Stomach (tissue), 9 donors: Measurements from ENCODE around the gene STK38. TPM values are rescaled to one million over a fixed set of nuclear protein-coding genes. Genes with fewer than 3 reads are reported as not detected.
A peak's percentile ranks its signal among the peaks of the same experiment; 100 is the strongest.

Experiments used
- DNase-seq, 2 donors: peaks; one replicate each; pipeline versions ENCODE4 v3.0.0 to v3.0.0-alpha.2; 2013 to 2019
- H3K27ac ChIP-seq, 5 donors: fragments of 200-600 bp in 4 of 5; sonication (generic) in 4 of 5; one replicate each; pipeline ENCODE4 v1.5.1; 2013 to 2019; ENCODE audit warnings: mild to moderate bottlenecking in 1 of 5, moderate library complexity in 1 of 5
- H3K27me3 ChIP-seq, 3 donors: fragments of 200-600 bp; sonication (generic); one replicate each; pipeline ENCODE4 v1.5.1; 2017 to 2019; ENCODE audit warnings: mixed run types in 1 of 3
- H3K36me3 ChIP-seq, 4 donors: fragments of 200-600 bp; sonication (generic); 1 replicate in 3 of 4; 2 replicates in 1 of 4; pipeline ENCODE4 v1.5.1; 2016 to 2019
- H3K4me1 ChIP-seq, 4 donors: fragments of 200-600 bp; sonication (generic); one replicate each; pipeline ENCODE4 v1.5.1; 2016 to 2019
- H3K4me3 ChIP-seq, 4 donors: fragments of 200-600 bp; sonication (generic) in 3 of 4; one replicate each; pipeline ENCODE4 v1.5.1; 2016 to 2019; ENCODE audit warnings: mild to moderate bottlenecking in 1 of 4
- H3K9me3 ChIP-seq, 4 donors: fragments of 200-600 bp; sonication (generic); one replicate each; pipeline ENCODE4 v1.5.1; 2016 to 2019
- EP300 ChIP-seq: sonication (generic); formaldehyde crosslinking; IDR thresholded peaks from one replicate; pipeline ENCODE4 v1.6.1; 2017; ENCODE audit warnings: antibody characterized with exemption
- POLR2A ChIP-seq, 4 donors: fragments of 450-650 bp; IDR thresholded peaks; one replicate each; pipeline ENCODE4 v1.6.1; 2016; ENCODE audit warnings: antibody characterized with exemption in 4 of 4, control low read depth in 2 of 4, mild to moderate bottlenecking in 1 of 4, moderate library complexity in 1 of 4
- POLR2AphosphoS5 ChIP-seq, 3 donors: sonication (generic); formaldehyde crosslinking; IDR thresholded peaks; one replicate each; pipeline ENCODE4 v1.6.1; 2016; ENCODE audit warnings: antibody characterized with exemption in 3 of 3
- WGBS, 5 donors: extraction: QIAGEN DNeasy Blood & Tissue Kit in 3 of 5; methylation state at CpG; one replicate each; pipeline versions ENCODE4 v1.1.5 to v1.1.7; 2013 to 2018; 5-methylcytosine and 5-hydroxymethylcytosine counted together
- intact Hi-C: fragments of 100-400 bp; cut with DNase I; formaldehyde crosslinking; loops from one replicate; pipeline ENCODE4 v1.15.1; 2023; ENCODE audit warnings: low total_unique reads
- polyA plus RNA-seq, 3 donors: library from polyadenylated mRNA; stranded (reverse); fragments of 200-250 nt; gene quantifications; one replicate each; pipeline ENCODE4 v1.2.3, GENCODE V29; 2013
- total RNA-seq, 5 donors: library from RNA; depleted of rRNA; stranded (reverse); fragments of >200 nt; gene quantifications; one replicate each; pipeline versions ENCODE4 v1.1.0 to v1.2.3, GENCODE V29; 2014 to 2016
- TF ChIP-seq, protein P1 (sequence below), 7 experiments: fragments of 450-650 bp in 4 of 7; fragments of 200-600 bp in 3 of 7; sonication (generic) in 3 of 7; IDR thresholded peaks; one replicate each; pipeline ENCODE4 v1.5.1; 2016 to 2019; ENCODE audit warnings: antibody characterized with exemption in 7 of 7, control low read depth in 2 of 7, mild to moderate bottlenecking in 1 of 7
- donor health status: healthy with polysubstance abuse.
- donor health status: Bipolar disorder and iron deficiency.
- donor health status: healthy.

The STK38 gene
- total and polyA plus RNA-seq, 8 donors: 14.1 to 63.7 (median 24.0) TPM

- no peaks in the 10 kb centered on the region for H3K4me1 ChIP-seq
Observed at GRCh38 chr6:36506611-36507010, 40.7 kb downstream of the STK38 start.

DNA sequence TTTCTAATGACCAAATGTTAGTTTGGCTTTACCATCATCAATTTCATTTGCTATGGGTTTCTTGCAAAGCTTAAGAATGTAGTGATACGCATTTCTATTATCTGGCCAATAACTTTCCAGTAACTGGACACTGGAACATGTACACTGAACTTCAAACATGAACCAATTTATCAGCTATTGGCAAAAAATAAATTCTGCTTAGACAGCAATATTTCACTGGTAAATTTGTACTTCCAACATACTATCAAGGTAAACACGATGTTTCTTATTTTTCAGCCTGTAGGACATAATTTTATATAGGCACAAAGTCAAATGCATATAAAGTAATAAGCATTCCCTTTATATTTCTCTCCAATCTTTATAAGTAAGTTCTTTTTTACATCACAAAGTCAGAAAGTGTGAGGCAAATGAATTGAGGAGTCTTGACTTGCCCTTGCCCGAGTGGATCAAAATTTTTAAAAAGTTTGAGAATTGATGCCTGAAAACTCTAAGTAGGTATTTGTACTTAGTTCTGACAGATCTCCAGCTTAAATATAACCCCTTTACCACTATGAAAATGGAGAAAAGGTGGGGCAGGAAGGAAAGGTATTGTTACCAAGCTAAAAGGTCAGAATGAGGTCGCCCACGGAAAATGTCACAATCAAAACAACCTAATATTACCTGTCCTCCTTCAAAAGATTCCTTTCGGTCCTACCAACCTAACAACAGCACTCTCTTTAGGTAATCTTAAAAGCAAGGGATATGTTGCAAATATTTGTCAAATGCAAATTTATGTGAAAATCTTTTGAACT is 41.3 kb downstream of the STK38 start:
- 70 to 84% (median 74%) methylated on average over 6 of the region's 6 CpGs for WGBS, 5 donors
- Histone ChIP-seq H3K4me3 (no peak overlapping the region), H3K27ac (no peak overlapping the region), H3K36me3 (peaks cover 23 to 73% (median 59%) of the 10 kb centered on the region in 4 donors), H3K4me1 (no peaks in the 10 kb centered on the region), H3K9me3 (no peaks in the 10 kb centered on the region), H3K27me3 (no peaks in the 10 kb centered on the region)
- DNase-seq: peak in 1 of 2 donors; percentile 20
- intact Hi-C loops: no loop called here
- TF ChIP-seq, protein P1, sequence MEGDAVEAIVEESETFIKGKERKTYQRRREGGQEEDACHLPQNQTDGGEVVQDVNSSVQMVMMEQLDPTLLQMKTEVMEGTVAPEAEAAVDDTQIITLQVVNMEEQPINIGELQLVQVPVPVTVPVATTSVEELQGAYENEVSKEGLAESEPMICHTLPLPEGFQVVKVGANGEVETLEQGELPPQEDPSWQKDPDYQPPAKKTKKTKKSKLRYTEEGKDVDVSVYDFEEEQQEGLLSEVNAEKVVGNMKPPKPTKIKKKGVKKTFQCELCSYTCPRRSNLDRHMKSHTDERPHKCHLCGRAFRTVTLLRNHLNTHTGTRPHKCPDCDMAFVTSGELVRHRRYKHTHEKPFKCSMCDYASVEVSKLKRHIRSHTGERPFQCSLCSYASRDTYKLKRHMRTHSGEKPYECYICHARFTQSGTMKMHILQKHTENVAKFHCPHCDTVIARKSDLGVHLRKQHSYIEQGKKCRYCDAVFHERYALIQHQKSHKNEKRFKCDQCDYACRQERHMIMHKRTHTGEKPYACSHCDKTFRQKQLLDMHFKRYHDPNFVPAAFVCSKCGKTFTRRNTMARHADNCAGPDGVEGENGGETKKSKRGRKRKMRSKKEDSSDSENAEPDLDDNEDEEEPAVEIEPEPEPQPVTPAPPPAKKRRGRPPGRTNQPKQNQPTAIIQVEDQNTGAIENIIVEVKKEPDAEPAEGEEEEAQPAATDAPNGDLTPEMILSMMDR (IDR thresholded peaks at IDR 0.05): no peak
- no peak for TF ChIP-seq POLR2AphosphoS5 (IDR thresholded peaks at IDR 0.05)
- TF ChIP-seq POLR2A (IDR thresholded peaks at IDR 0.05): no peak
- no peak for TF ChIP-seq EP300

More at GRCh38 chr6:36506611-36507010, 40.7 kb downstream of the STK38 start:
- Histone ChIP-seq H3K27ac (no peak overlapping the region), H3K36me3 (peaks cover 26 to 75% (median 61%) of the 10 kb centered on the region in 4 donors), H3K27me3 (no peaks in the 10 kb centered on the region), H3K9me3 (no peaks in the 10 kb centered on the region), H3K4me3 (no peak overlapping the region)
- intact Hi-C loops: no loop called here
- TF ChIP-seq POLR2A (IDR thresholded peaks at IDR 0.05) (no peak), EP300 (no peak), POLR2AphosphoS5 (IDR thresholded peaks at IDR 0.05) (no peak)
- TF ChIP-seq, protein P1 (IDR thresholded peaks at IDR 0.05): no peak
- DNase-seq: no peak
- WGBS, 5 donors: 74 to 82% (median 81%) methylated on average over 2 of the region's 2 CpGs

- 90 to 98% (median 92%) methylated on average over 2 of the region's 2 CpGs for WGBS, 5 donors
- no peak for DNase-seq
- peaks cover 14 to 73% (median 59%) of the 10 kb centered on the region in 4 donors for H3K36me3 ChIP-seq
- no peaks in the 10 kb centered on the region for H3K4me1 ChIP-seq
- no peak overlapping the region for H3K4me3 ChIP-seq
- TF ChIP-seq POLR2A (IDR thresholded peaks at IDR 0.05) (no peak), EP300 (no peak), POLR2AphosphoS5 (IDR thresholded peaks at IDR 0.05) (no peak)
- TF ChIP-seq, protein P1 (IDR thresholded peaks at IDR 0.05): no peak
- H3K27me3 ChIP-seq: no peaks in the 10 kb centered on the region
- no peak overlapping the region for H3K27ac ChIP-seq
- no peaks in the 10 kb centered on the region for H3K9me3 ChIP-seq
- intact Hi-C loops: no loop called here
Observed at GRCh38 chr6:36504982-36505381, 42.3 kb downstream of the STK38 start.

- no peak for DNase-seq
- TF ChIP-seq POLR2A (IDR thresholded peaks at IDR 0.05) (no peak), POLR2AphosphoS5 (IDR thresholded peaks at IDR 0.05) (no peak), EP300 (no peak)
- TF ChIP-seq, protein P1 (IDR thresholded peaks at IDR 0.05): no peak
- H3K9me3 ChIP-seq: no peaks in the 10 kb centered on the region
- peaks cover 9 to 73% (median 59%) of the 10 kb centered on the region in 4 donors for H3K36me3 ChIP-seq
- no peak overlapping the region for H3K4me3 ChIP-seq
- 85 to 91% (median 90%) methylated on average over 3 of the region's 3 CpGs for WGBS, 5 donors
- H3K27me3 ChIP-seq: no peaks in the 10 kb centered on the region
- H3K4me1 ChIP-seq: no peaks in the 10 kb centered on the region
- intact Hi-C loops: no loop called here
- H3K27ac ChIP-seq: no peak overlapping the region
Observed at GRCh38 chr6:36504181-36504580, 43.1 kb downstream of the STK38 start.
